IMR-90 (cell line): ENCODE measurements around the gene PLPP4. TPM values are rescaled to one million over a fixed set of nuclear protein-coding genes. Genes with fewer than 3 reads are reported as not detected.

Experiments
- ATAC-seq: fragments of 200-7000 bp; cut with Tn5 transposase; 2 replicates; pipeline ENCODE4 v1.9.1; 2020; ENCODE audit warnings: low read depth, mild to moderate bottlenecking, moderate library complexity
- BruUV-seq: library from RNA; stranded (reverse); fragments of 400-500 nt; replicated peaks from 2 replicates; lab custom pipeline; 2021; lab: Mats Ljungman, UMichigan
- CTCF ChIA-PET: fragments of 300-600 bp; formaldehyde crosslinking; extraction: SDS; loops from one replicate; lab custom pipeline; 2021; ENCODE audit warnings: antibody characterized with exemption; lab: Yijun Ruan, JAX
- POLR2A ChIA-PET: fragments of 300-600 bp; sonication (Branson Sonifier 250); formaldehyde crosslinking; loops from one replicate; lab custom pipeline; 2022; ENCODE audit warnings: antibody characterized with exemption; ENCODE audit not compliant: unreplicated experiment; lab: Charles Lee
- DNase-seq: peaks from one replicate; pipeline ENCODE4 v3.0.0; 2013
- H2AFZ ChIP-seq: replicated peaks from 2 replicates; pipeline ENCODE3; 2013; ENCODE audit warnings: low read length, mild to moderate bottlenecking; ENCODE audit not compliant: poor library complexity
- H2AK5ac ChIP-seq: 2 replicates; pipeline ENCODE4 v1.6.1; 2013; ENCODE audit warnings: low read depth, low read length, inconsistent platforms
- H2AK9ac ChIP-seq: replicated peaks from 2 replicates; pipeline ENCODE3; 2013; ENCODE audit warnings: mild to moderate bottlenecking, low read depth, low read length, moderate library complexity; ENCODE audit not compliant: poor library complexity
- H2BK120ac ChIP-seq: 2 replicates; pipeline ENCODE4 v1.6.1; 2013; ENCODE audit warnings: low read depth, low read length, inconsistent platforms
- H2BK15ac ChIP-seq: 3 replicates; pipeline ENCODE4 v1.6.1; 2013; ENCODE audit warnings: low read depth, low read length, inconsistent platforms
- H2BK20ac ChIP-seq: 2 replicates; pipeline ENCODE4 v1.6.1; 2013; ENCODE audit warnings: low read depth, mild to moderate bottlenecking, inconsistent platforms, low read length, moderate library complexity
- H2BK5ac ChIP-seq: 2 replicates; pipeline ENCODE4 v1.6.1; 2013; ENCODE audit warnings: mild to moderate bottlenecking, low read depth, low read length, inconsistent platforms; ENCODE audit not compliant: poor library complexity, severe bottlenecking
- H3K14ac ChIP-seq: replicated peaks from 2 replicates; pipeline ENCODE4 v1.6.1; 2013; ENCODE audit warnings: low read depth, low read length, inconsistent platforms
- H3K18ac ChIP-seq: 2 replicates; pipeline ENCODE4 v1.6.1; 2013; ENCODE audit warnings: low read depth, low read length, control low read depth
- H3K23ac ChIP-seq: 2 replicates; pipeline ENCODE4 v1.6.1; 2013; ENCODE audit warnings: low read depth, low read length, inconsistent platforms
- H3K27ac ChIP-seq: 2 replicates; pipeline ENCODE4 v1.5.1; 2013; ENCODE audit warnings: mild to moderate bottlenecking, control low read depth, low read length; ENCODE audit not compliant: insufficient read depth
- H3K27me3 ChIP-seq: 2 replicates; pipeline ENCODE4 v1.6.1; 2013; ENCODE audit warnings: low read length; ENCODE audit not compliant: control insufficient read depth, insufficient read depth
- H3K36me3 ChIP-seq: 2 replicates; pipeline ENCODE4 v1.6.1; 2013; ENCODE audit warnings: low read length, mixed read lengths; ENCODE audit not compliant: control insufficient read depth, insufficient read depth
- H3K4ac ChIP-seq: 2 replicates; pipeline ENCODE4 v1.6.1; 2013; ENCODE audit warnings: low read depth, low read length, inconsistent platforms
- H3K4me1 ChIP-seq: 2 replicates; pipeline ENCODE4 v1.6.1; 2013; ENCODE audit warnings: low read length, mixed read lengths; ENCODE audit not compliant: control insufficient read depth, insufficient read depth
- H3K4me2 ChIP-seq: 2 replicates; pipeline ENCODE4 v1.6.1; 2013; ENCODE audit warnings: low read depth, mild to moderate bottlenecking, control low read depth, low read length, moderate library complexity
- H3K4me3 ChIP-seq: 2 replicates; pipeline ENCODE4 v1.5.1; 2013; ENCODE audit warnings: low read depth, mild to moderate bottlenecking, control low read depth, low read length, moderate library complexity; ENCODE audit not compliant: insufficient read depth
- H3K56ac ChIP-seq: 2 replicates; pipeline ENCODE4 v1.6.1; 2013; ENCODE audit warnings: low read length, inconsistent platforms; ENCODE audit not compliant: insufficient read depth; ENCODE audit errors: extremely low read depth
- H3K79me1 ChIP-seq, 2 experiments: 2 replicates each; pipeline ENCODE4 v1.6.1; 2013; ENCODE audit warnings: low read length in 2 of 2, inconsistent platforms in 1 of 2, low read depth in 1 of 2
- H3K9ac ChIP-seq: 2 replicates; pipeline ENCODE4 v1.6.1; 2013; ENCODE audit warnings: low read depth, low read length, control low read depth
- H3K9me1 ChIP-seq: 2 replicates; pipeline ENCODE4 v1.6.1; 2013; ENCODE audit warnings: low read length, inconsistent platforms; ENCODE audit not compliant: insufficient read depth
- H3K9me3 ChIP-seq: 2 replicates; pipeline ENCODE4 v1.6.1; 2013; ENCODE audit warnings: low read length; ENCODE audit not compliant: control insufficient read depth, insufficient read depth
- H4K20me1 ChIP-seq: 2 replicates; pipeline ENCODE4 v1.6.1; 2013; ENCODE audit warnings: low read length, inconsistent platforms; ENCODE audit not compliant: insufficient read depth
- H4K5ac ChIP-seq: 2 replicates; pipeline ENCODE4 v1.6.1; 2013; ENCODE audit warnings: mild to moderate bottlenecking, low read depth, low read length, control low read depth
- H4K8ac ChIP-seq, 2 experiments: 2 replicates each; pipeline ENCODE4 v1.6.1; 2013; ENCODE audit warnings: low read depth in 2 of 2, low read length in 2 of 2, control low read depth in 1 of 2, inconsistent platforms in 1 of 2
- H4K91ac ChIP-seq: 2 replicates; pipeline ENCODE4 v1.6.1; 2013; ENCODE audit warnings: low read depth, low read length, inconsistent platforms; ENCODE audit not compliant: insufficient read depth
- CTCF ChIP-seq: conservative IDR thresholded peaks from 2 replicates; pipeline ENCODE4 v1.5.1; 2012; ENCODE audit warnings: mild to moderate bottlenecking, low read depth, low read length, improper control_type of control experiment
- FOS ChIP-seq: fragments of 150-350 bp; IDR thresholded peaks from 2 replicates; pipeline ENCODE4 v1.6.1; 2016; ENCODE audit warnings: low read depth, low read length
- RAD21 ChIP-seq: IDR thresholded peaks from 2 replicates; pipeline ENCODE4 v1.6.1; 2012; ENCODE audit warnings: low read length, improper control_type of control experiment
- RCOR1 ChIP-seq: IDR thresholded peaks from 2 replicates; pipeline ENCODE4 v1.6.1; 2012; ENCODE audit warnings: mild to moderate bottlenecking, low read length, improper control_type of control experiment; ENCODE audit not compliant: insufficient replicate concordance
- WGBS, 2 experiments: methylation state at CpG; one replicate each; pipeline versions ENCODE4 v1.1.5 to v1.1.7; 2013; ENCODE audit warnings: missing lambda C conversion rate in 2 of 2; ENCODE audit not compliant: insufficient read length in 1 of 2; ENCODE audit errors: extremely low coverage in 2 of 2; 5-methylcytosine and 5-hydroxymethylcytosine counted together
- dilution Hi-C: fragments of 300-500 bp; cut with HindIII; formaldehyde crosslinking; loops from one replicate; pipeline ENCODE4 v1.14.3; 2018; ENCODE audit warnings: low sequenced_read_pairs; ENCODE audit not compliant: unreplicated experiment
- in situ Hi-C: fragments of 300-500 bp; cut with MboI; formaldehyde crosslinking; loops from 3 replicates; pipeline ENCODE4 v1.14.3; 2019; ENCODE audit warnings: low sequenced_read_pairs, inconsistent platforms, mixed read lengths
- intact Hi-C: fragments of 100-400 bp; cut with micrococcal nuclease; formaldehyde crosslinking; loops from 2 replicates; pipeline ENCODE4 v1.10.0; 2022
- polyA plus RNA-seq, 3 experiments: library from polyadenylated mRNA; depleted of rRNA; stranded (reverse); fragments of >200 nt; gene quantifications; 2 replicates each; pipeline ENCODE4 v1.2.3, GENCODE V29; 2012; ENCODE audit warnings: low replicate concordance in 1 of 3
- total RNA-seq: library from RNA; depleted of rRNA; stranded (reverse); fragments of >200 nt; gene quantifications from 2 replicates; pipeline ENCODE4 v1.2.3, GENCODE V29; 2012

PLPP4 gene
- total and polyA plus RNA-seq, 2 of the 4 experiments (the other 2 are of a cell fraction) = 0.18 to 0.60 TPM

- no peak for DNase-seq
- no peaks in the 10 kb centered on the region for H3K9me1 ChIP-seq
- H2AK5ac ChIP-seq = no peak overlapping the region
- ATAC-seq = no peak
- no peak overlapping the region for H3K4ac ChIP-seq
- no peaks in the 10 kb centered on the region for H3K36me3 ChIP-seq
- intact Hi-C loops = no loop called here
- no peak overlapping the region for H2BK5ac ChIP-seq
- TF ChIP-seq RAD21 (no peak), FOS (no peak), RCOR1 (no peak), CTCF (no peak)
- no TSS peak for BruUV-seq
- no peaks in the 10 kb centered on the region for H4K20me1 ChIP-seq
- no peak overlapping the region for H3K4me2 ChIP-seq
- no peaks in the 10 kb centered on the region for H3K4me1 ChIP-seq
- no peak overlapping the region for H3K18ac ChIP-seq
- ChIA-PET POLR2A (no interaction called here), CTCF (no interaction called here)
- H3K27me3 ChIP-seq = no peaks in the 10 kb centered on the region
- no peak overlapping the region for H2BK15ac ChIP-seq
- H3K27ac ChIP-seq = no peak overlapping the region
- dilution Hi-C loops = no loop called here
- H3K23ac ChIP-seq = no peak overlapping the region
- H3K56ac ChIP-seq = no peak overlapping the region
- no peaks in the 10 kb centered on the region for H3K79me1 ChIP-seq
- no peak overlapping the region for H2BK20ac ChIP-seq
- no peak overlapping the region for H3K9ac ChIP-seq
- H2BK120ac ChIP-seq = no peak overlapping the region
- H4K91ac ChIP-seq = no peak overlapping the region
- H4K5ac ChIP-seq = no peak overlapping the region
- H2AK9ac ChIP-seq = no peak overlapping the region
- no peak overlapping the region for H3K14ac ChIP-seq
- in situ Hi-C loops = no loop called here
- H3K9me3 ChIP-seq = peaks cover 24% of the 10 kb centered on the region
- H3K4me3 ChIP-seq = no peak overlapping the region
- no CpG with 5 or more reads among the region's 3 CpGs for WGBS, 2 experiments
- no peak overlapping the region for H2AFZ ChIP-seq
- H4K8ac ChIP-seq = no peak overlapping the region
Observed at GRCh38 chr10:120432209-120432608, 24.8 kb upstream of the PLPP4 start.
